Neuronal stem cell (in vitro differentiated cells): ENCODE results near the gene ZNF559.
A peak's percentile ranks its signal among the peaks of the same experiment; 100 is the strongest.
"Not testable (repeated sequence)": the region's sequence is repeated elsewhere in the genome, so short reads cannot be mapped to it uniquely, and the experiment has no call there.

Source experiments
- DNase-seq: peaks from one replicate; pipeline ENCODE4 v3.0.0-alpha.2; 2013; ENCODE audit warnings: low spot score
- H2AFZ ChIP-seq: one replicate; pipeline ENCODE4 v1.6.1; 2013; ENCODE audit warnings: mild to moderate bottlenecking, low read length, inconsistent platforms
- H2AK5ac ChIP-seq: 2 replicates; pipeline ENCODE4 v1.6.1; 2013; ENCODE audit warnings: low read depth, mild to moderate bottlenecking, inconsistent platforms, low read length, moderate library complexity, mixed read lengths
- H2BK120ac ChIP-seq: 2 replicates; pipeline ENCODE4 v1.6.1; 2013; ENCODE audit warnings: low read depth, mild to moderate bottlenecking, inconsistent platforms, low read length, moderate library complexity, mixed read lengths
- H2BK12ac ChIP-seq: one replicate; pipeline ENCODE4 v1.6.1; 2013; ENCODE audit warnings: low read length, inconsistent platforms
- H2BK15ac ChIP-seq: 2 replicates; pipeline ENCODE4 v1.6.1; 2013; ENCODE audit warnings: mild to moderate bottlenecking, low read length, inconsistent platforms, mixed read lengths
- H2BK5ac ChIP-seq: one replicate; pipeline ENCODE4 v1.6.1; 2013; ENCODE audit warnings: inconsistent platforms, mild to moderate bottlenecking, low read length, moderate library complexity
- H3K14ac ChIP-seq: one replicate; pipeline ENCODE4 v1.6.1; 2013; ENCODE audit warnings: low read length, inconsistent platforms
- H3K18ac ChIP-seq: 2 replicates; pipeline ENCODE4 v1.6.1; 2013; ENCODE audit warnings: low read length, inconsistent platforms
- H3K23ac ChIP-seq: 2 replicates; pipeline ENCODE4 v1.6.1; 2013; ENCODE audit warnings: low read depth, mild to moderate bottlenecking, mixed read lengths, low read length, inconsistent platforms; ENCODE audit not compliant: poor library complexity
- H3K27ac ChIP-seq: replicated peaks from 3 replicates; pipeline ENCODE4 v1.5.1; 2013; ENCODE audit warnings: low read length, inconsistent platforms
- H3K27me3 ChIP-seq, 3 experiments: 2 replicates each; pipeline ENCODE4 v1.6.1; 2013; ENCODE audit warnings: low read length in 3 of 3, mild to moderate bottlenecking in 2 of 3, inconsistent platforms in 1 of 3, low read depth in 1 of 3, mixed read lengths in 1 of 3, moderate library complexity in 1 of 3; ENCODE audit not compliant: control insufficient read depth in 3 of 3, insufficient read depth in 3 of 3
- H3K36me3 ChIP-seq, 2 donors: replicated peaks in 1 of 2; 2 replicates each; pipeline ENCODE4 v1.6.1; 2013; ENCODE audit warnings: low read length in 2 of 2; ENCODE audit not compliant: control insufficient read depth in 2 of 2, insufficient read depth in 2 of 2
- H3K4ac ChIP-seq: 2 replicates; pipeline ENCODE4 v1.6.1; 2013; ENCODE audit warnings: inconsistent platforms, mild to moderate bottlenecking, low read length, moderate library complexity
- H3K4me1 ChIP-seq, 2 donors: 1 replicate in 1 of 2; 2 replicates in 1 of 2; pipeline ENCODE4 v1.6.1; 2013; ENCODE audit warnings: low read length in 2 of 2, low read depth in 1 of 2; ENCODE audit not compliant: control insufficient read depth in 2 of 2, insufficient read depth in 1 of 2
- H3K4me2 ChIP-seq: one replicate; pipeline ENCODE4 v1.6.1; 2013; ENCODE audit warnings: mild to moderate bottlenecking, low read length, inconsistent platforms; ENCODE audit not compliant: insufficient read depth, poor library complexity, severe bottlenecking
- H3K4me3 ChIP-seq, 2 donors: 2 replicates each; pipeline ENCODE4 v1.5.1; 2013; ENCODE audit warnings: low read length in 2 of 2, mild to moderate bottlenecking in 2 of 2, inconsistent platforms in 1 of 2, moderate library complexity in 1 of 2
- H3K79me1 ChIP-seq: one replicate; pipeline ENCODE4 v1.6.1; 2013; ENCODE audit warnings: low read depth, mild to moderate bottlenecking, inconsistent platforms, low read length, moderate library complexity
- H3K9ac ChIP-seq: one replicate; pipeline ENCODE4 v1.6.1; 2013; ENCODE audit warnings: mild to moderate bottlenecking, low read depth, low read length, inconsistent platforms; ENCODE audit not compliant: poor library complexity
- H3K9me3 ChIP-seq, 2 donors: replicated peaks in 1 of 2; 2 replicates each; pipeline versions ENCODE3 to v1.6.1; 2013; ENCODE audit warnings: low read length in 2 of 2, mild to moderate bottlenecking in 2 of 2, inconsistent platforms in 1 of 2, low read depth in 1 of 2, mixed read lengths in 1 of 2, moderate library complexity in 1 of 2; ENCODE audit not compliant: control insufficient read depth in 2 of 2, insufficient read depth in 1 of 2
- H4K8ac ChIP-seq: one replicate; pipeline ENCODE4 v1.6.1; 2013; ENCODE audit warnings: low read depth, mild to moderate bottlenecking, inconsistent platforms, low read length, moderate library complexity
- H4K91ac ChIP-seq: one replicate; pipeline ENCODE4 v1.6.1; 2013; ENCODE audit warnings: low read length, low read depth, mild to moderate bottlenecking, inconsistent platforms; ENCODE audit not compliant: poor library complexity
- WGBS, 2 donors: extraction: QIAGEN DNeasy Blood & Tissue Kit; methylation state at CpG; one replicate each; pipeline ENCODE4 v1.1.7; 2013; ENCODE audit warnings: missing lambda C conversion rate in 2 of 2, mixed read lengths in 1 of 2; ENCODE audit not compliant: insufficient read length in 2 of 2, insufficient replicate concordance in 1 of 2; ENCODE audit errors: extremely low coverage in 2 of 2; 5-methylcytosine and 5-hydroxymethylcytosine counted together

The ZNF559 gene

GRCh38 chr19:9309974-9310446, 14.0 kb upstream of the ZNF559 start:
- Histone ChIP-seq H3K79me1 (no peaks in the 10 kb centered on the region), H4K8ac (no peak overlapping the region), H3K4me3 (peak overlapping the region; percentile 79 to 83), H2BK12ac (no peak overlapping the region), H3K14ac (no peak overlapping the region), H4K91ac (no peak overlapping the region), H3K27me3 (no peaks in the 10 kb centered on the region), H3K4me1 (no peaks in the 10 kb centered on the region), H3K9ac (no peak overlapping the region), H2BK120ac (no peak overlapping the region), H3K23ac (peak overlapping the region; percentile 94), H2BK5ac (no peak overlapping the region), H3K9me3 (peaks cover 5 to 20% of the 10 kb centered on the region in 2 donors), H3K18ac (peak overlapping the region; percentile 44), H3K36me3 (peaks cover 0 to 5% of the 10 kb centered on the region in 2 donors), H2AFZ (peak overlapping the region; percentile 97), H2AK5ac (no peak overlapping the region), H2BK15ac (no peak overlapping the region), H3K4me2 (peak overlapping the region; percentile 51), H3K4ac (no peak overlapping the region), H3K27ac (peak overlapping the region; percentile 80)
- DNase-seq = no peak
- no CpG with 5 or more reads among the region's 13 CpGs for WGBS, 2 donors

GRCh38 chr19:9313756-9314155, 10.2 kb upstream of the ZNF559 start:
- Histone ChIP-seq H3K23ac (no peak overlapping the region), H3K4me2 (no peak overlapping the region), H2BK5ac (no peak overlapping the region), H3K14ac (no peak overlapping the region), H3K4me1 (no peaks in the 10 kb centered on the region), H3K9me3 (peaks cover 7 to 16% of the 10 kb centered on the region in 2 donors), H3K36me3 (no peaks in the 10 kb centered on the region), H3K4ac (no peak overlapping the region), H3K27ac (no peak overlapping the region), H2AK5ac (no peak overlapping the region), H3K27me3 (no peaks in the 10 kb centered on the region), H2AFZ (no peak overlapping the region), H2BK12ac (no peak overlapping the region), H2BK15ac (no peak overlapping the region), H3K79me1 (no peaks in the 10 kb centered on the region), H3K4me3 (no peak overlapping the region), H3K9ac (no peak overlapping the region), H4K91ac (no peak overlapping the region), H3K18ac (no peak overlapping the region), H2BK120ac (no peak overlapping the region), H4K8ac (no peak overlapping the region)
- WGBS, 2 donors = no CpG with 5 or more reads among the region's 4 CpGs
- DNase-seq = no peak

- H3K9ac ChIP-seq = no peak overlapping the region
- DNase-seq = no peak
- no peaks in the 10 kb centered on the region for H3K27me3 ChIP-seq
- peaks cover 0 to 3% of the 10 kb centered on the region in 2 donors for H3K4me1 ChIP-seq
- no peak overlapping the region for H2AFZ ChIP-seq
- no CpG with 5 or more reads among the region's 23 CpGs for WGBS, 2 donors
- H3K4me2 ChIP-seq = no peak overlapping the region
- H3K23ac ChIP-seq = no peak overlapping the region
- peaks cover 0 to 2% of the 10 kb centered on the region in 2 donors for H3K36me3 ChIP-seq
- no peak overlapping the region for H2AK5ac ChIP-seq
- no peak overlapping the region for H3K4me3 ChIP-seq
- H3K4ac ChIP-seq = no peak overlapping the region
- no peak overlapping the region for H3K27ac ChIP-seq
- H2BK12ac ChIP-seq = no peak overlapping the region
- peaks cover 5% of the 10 kb centered on the region for H3K79me1 ChIP-seq
- no peak overlapping the region for H2BK5ac ChIP-seq
- H2BK15ac ChIP-seq = no peak overlapping the region
- peaks cover 10 to 22% of the 10 kb centered on the region in 2 donors for H3K9me3 ChIP-seq
- no peak overlapping the region for H3K14ac ChIP-seq
- H2BK120ac ChIP-seq = no peak overlapping the region
- no peak overlapping the region for H3K18ac ChIP-seq
- no peak overlapping the region for H4K91ac ChIP-seq
- no peak overlapping the region for H4K8ac ChIP-seq
These were observed 2.6 kb upstream of the ZNF559 start for GRCh38 chr19:9321338-9321737.

GRCh38 chr19:9321756-9322155, 2.2 kb upstream of the ZNF559 start:
- not testable (repeated sequence) for H3K4me3 ChIP-seq, H3K18ac ChIP-seq, H2BK5ac ChIP-seq, H3K27me3 ChIP-seq, H3K9ac ChIP-seq, H2BK120ac ChIP-seq, DNase-seq, H3K27ac ChIP-seq, H3K36me3 ChIP-seq, H4K8ac ChIP-seq, H3K79me1 ChIP-seq, H2BK15ac ChIP-seq, H2AFZ ChIP-seq, H3K23ac ChIP-seq, H2BK12ac ChIP-seq, H3K14ac ChIP-seq, H3K4me1 ChIP-seq, H3K4ac ChIP-seq, H2AK5ac ChIP-seq, H3K4me2 ChIP-seq, H4K91ac ChIP-seq
- H3K9me3 ChIP-seq = peaks cover 10 to 26% of the 10 kb centered on the region in 2 donors
- no CpG with 5 or more reads among the region's 14 CpGs for WGBS, 2 donors
